ENCODE data around the gene ITGB7. TPM values are rescaled to one million over a fixed set of nuclear protein-coding genes. Genes with fewer than 3 reads are reported as not detected.
A peak's percentile ranks its signal among the peaks of the same experiment; 100 is the strongest.

Gene ITGB7
- total and polyA plus RNA-seq, 3 donors from 2014 or later: 0.24 to 3.7 (median 1.2) TPM

DNA sequence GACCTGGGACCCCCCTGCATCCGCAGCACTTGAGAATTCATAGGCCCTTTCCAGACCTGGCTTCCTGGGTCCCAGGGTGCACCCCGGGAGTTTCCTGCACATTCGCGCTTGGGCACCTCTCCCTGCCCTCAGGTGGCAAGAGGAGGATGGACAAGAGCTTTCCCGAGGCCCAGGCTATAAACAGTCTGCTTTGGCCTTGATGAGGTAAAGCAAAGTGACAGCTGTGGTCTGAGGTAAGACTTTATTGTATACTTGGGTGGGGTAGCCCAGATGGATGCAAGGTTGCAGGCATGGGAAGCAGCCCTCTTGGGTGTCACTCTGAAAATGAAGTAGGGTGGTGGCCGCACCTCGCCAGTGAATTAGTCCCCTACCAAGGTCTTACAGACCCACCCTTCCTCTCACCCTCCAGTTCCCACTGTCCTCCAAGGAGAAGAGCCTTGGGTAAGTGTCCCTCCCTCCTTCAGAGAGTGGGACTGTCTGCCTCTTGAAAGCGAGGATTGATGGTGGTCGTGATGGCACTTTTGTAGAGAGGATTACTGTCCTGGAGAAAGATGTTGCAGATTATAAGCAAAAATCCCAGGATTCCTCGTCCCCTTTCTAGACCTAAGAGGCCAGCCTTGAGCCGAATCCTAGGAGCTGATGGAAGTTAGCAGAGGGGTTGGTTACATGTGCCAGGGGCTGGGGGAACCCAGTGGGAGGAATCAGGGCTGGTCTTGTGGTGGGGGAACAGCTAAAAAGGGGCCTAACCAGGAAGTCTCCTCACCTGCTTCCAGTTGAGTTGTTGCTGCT, 15.8 kb downstream of the ITGB7 start:
- no peaks in the 10 kb centered on the region for H3K36me3 ChIP-seq (ENCODE audit: low read depth, missing control alignments)
- TF ChIP-seq, protein P1, sequence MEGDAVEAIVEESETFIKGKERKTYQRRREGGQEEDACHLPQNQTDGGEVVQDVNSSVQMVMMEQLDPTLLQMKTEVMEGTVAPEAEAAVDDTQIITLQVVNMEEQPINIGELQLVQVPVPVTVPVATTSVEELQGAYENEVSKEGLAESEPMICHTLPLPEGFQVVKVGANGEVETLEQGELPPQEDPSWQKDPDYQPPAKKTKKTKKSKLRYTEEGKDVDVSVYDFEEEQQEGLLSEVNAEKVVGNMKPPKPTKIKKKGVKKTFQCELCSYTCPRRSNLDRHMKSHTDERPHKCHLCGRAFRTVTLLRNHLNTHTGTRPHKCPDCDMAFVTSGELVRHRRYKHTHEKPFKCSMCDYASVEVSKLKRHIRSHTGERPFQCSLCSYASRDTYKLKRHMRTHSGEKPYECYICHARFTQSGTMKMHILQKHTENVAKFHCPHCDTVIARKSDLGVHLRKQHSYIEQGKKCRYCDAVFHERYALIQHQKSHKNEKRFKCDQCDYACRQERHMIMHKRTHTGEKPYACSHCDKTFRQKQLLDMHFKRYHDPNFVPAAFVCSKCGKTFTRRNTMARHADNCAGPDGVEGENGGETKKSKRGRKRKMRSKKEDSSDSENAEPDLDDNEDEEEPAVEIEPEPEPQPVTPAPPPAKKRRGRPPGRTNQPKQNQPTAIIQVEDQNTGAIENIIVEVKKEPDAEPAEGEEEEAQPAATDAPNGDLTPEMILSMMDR (IDR thresholded peaks at IDR 0.05): no peak
- no peak for TF ChIP-seq POLR2A (IDR thresholded peaks at IDR 0.05)
- WGBS, 2 donors: 87 to 90% methylated on average over 11 of the region's 11 CpGs

DNA sequence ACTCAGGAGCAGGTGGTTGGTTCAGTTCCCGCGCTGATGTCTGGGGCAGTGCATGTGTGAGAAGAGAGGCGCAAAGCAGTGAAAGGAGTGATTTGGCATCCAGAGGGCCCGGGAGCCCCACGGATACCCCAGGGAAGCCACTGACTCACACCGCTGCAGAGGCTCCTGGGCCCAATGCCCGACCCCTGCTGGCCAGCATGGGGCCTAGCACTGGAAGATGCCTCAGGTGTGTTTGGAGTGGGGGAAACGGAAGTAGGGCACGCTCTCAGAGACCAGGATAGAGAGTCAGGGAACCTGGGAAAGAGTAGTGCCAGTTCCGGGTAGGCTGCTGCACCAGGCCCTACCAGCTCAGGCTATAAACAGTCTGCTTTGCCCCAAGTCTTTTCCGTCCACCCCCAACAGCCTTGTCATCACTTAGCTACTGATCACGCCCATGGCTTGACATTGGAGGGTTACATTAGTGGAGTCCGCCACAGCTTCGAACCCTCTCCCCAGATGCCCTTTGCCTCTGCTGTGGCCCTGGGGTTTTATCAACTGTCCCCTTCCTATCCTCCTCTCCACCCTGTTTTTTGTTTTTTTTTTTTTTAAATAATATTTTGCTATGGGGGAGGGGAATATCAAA, 16.8 kb downstream of the ITGB7 start:
- WGBS, 2 donors: 59 to 79% methylated on average over 13 to 14 of the region's 14 CpGs
- no peak overlapping the region for H3K27ac ChIP-seq
- no peaks in the 10 kb centered on the region for H3K9me3 ChIP-seq
- H3K27me3 ChIP-seq: no peaks in the 10 kb centered on the region
- DNase-seq: peak; percentile 52
- no peak for TF ChIP-seq POLR2A (IDR thresholded peaks at IDR 0.05)
- TF ChIP-seq, protein P1 (IDR thresholded peaks at IDR 0.05): peak; percentile 49 to 64 (median 61)
- H3K4me1 ChIP-seq: peaks cover 12% of the 10 kb centered on the region
- no peaks in the 10 kb centered on the region for H3K36me3 ChIP-seq (ENCODE audit: low read depth, missing control alignments)
- intact Hi-C loops (cut with DNase I; ENCODE audit: low total_unique reads): no loop called here
- H3K4me3 ChIP-seq: no peak overlapping the region

More for the DNA sequence above, 15.8 kb downstream of the ITGB7 start:
- peaks cover 13% of the 10 kb centered on the region for H3K4me1 ChIP-seq
- no peaks in the 10 kb centered on the region for H3K27me3 ChIP-seq
- no peak overlapping the region for H3K4me3 ChIP-seq
- no peak overlapping the region for H3K27ac ChIP-seq
- no peak for DNase-seq
- intact Hi-C loops (cut with DNase I; ENCODE audit: low total_unique reads): no loop called here
- H3K9me3 ChIP-seq: no peaks in the 10 kb centered on the region

DNA sequence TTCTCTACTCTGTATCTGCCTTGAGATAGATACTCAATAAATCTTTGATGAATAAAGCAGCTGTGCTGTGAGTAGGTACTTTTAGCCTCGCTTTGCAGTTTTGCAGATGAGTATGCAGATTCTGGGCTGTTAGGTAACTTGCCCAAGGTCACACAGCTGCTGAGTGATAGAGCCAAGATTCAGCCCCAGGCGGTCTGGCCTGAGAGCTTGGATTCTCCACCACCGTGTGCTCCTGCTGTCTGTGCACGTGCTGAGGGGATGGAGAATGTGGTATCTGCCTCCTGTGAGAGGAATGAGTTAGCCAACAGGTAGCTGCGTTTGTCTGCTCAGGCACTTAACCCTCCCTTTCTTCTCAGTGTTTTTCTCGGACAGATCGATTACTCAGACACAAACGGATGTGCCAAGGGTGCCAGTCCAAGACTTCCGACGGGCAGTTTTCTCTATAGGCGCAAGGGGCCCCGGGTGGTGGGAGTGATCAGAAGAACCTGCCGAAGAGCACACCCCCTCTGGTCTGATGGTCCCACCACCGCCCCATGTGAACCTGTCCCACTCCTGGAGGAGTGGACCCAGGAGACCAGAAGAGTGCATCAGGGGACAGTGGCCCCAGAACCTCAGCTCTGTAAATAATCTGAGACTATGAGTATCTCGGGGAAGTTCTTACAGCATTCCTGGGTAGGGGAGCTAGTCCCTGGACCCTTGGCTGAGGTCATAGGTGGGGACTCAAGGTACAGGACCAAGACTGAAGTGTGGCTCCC, 19.7 kb downstream of the ITGB7 start:
- no peak for DNase-seq
- H3K4me1 ChIP-seq: peaks cover 16% of the 10 kb centered on the region
- no peak overlapping the region for H3K27ac ChIP-seq
- H3K36me3 ChIP-seq (ENCODE audit: low read depth, missing control alignments): no peaks in the 10 kb centered on the region
- intact Hi-C loops (cut with DNase I; ENCODE audit: low total_unique reads): no loop called here
- H3K27me3 ChIP-seq: no peaks in the 10 kb centered on the region
- no peak overlapping the region for H3K4me3 ChIP-seq
- 70 to 79% methylated on average over 11 to 15 of the region's 15 CpGs for WGBS, 2 donors
- TF ChIP-seq, protein P1 (IDR thresholded peaks at IDR 0.05): no peak
- TF ChIP-seq POLR2A (IDR thresholded peaks at IDR 0.05): no peak
- no peaks in the 10 kb centered on the region for H3K9me3 ChIP-seq

DNA sequence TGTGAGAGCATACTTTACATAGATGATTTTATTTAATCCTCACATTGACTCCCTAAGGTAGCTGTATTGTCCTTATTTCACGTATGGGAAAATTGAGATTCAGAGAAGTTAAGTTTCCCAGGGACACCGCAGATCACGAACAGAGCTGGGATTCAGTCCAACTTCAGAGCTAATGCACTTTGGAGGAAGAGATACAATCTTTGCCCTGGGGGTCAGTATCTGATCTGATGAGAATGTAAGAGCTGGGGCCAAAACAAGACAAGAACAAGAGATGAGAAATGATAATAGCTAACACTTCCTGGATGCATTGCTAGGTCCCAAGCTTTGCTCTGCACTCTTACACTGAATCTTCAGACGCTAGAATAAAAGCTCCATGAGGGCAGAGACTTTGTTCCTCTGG, 20.3 kb downstream of the ITGB7 start:
- intact Hi-C loops (cut with DNase I; ENCODE audit: low total_unique reads): no loop called here
- peaks cover 21% of the 10 kb centered on the region for H3K4me1 ChIP-seq
- WGBS, 2 donors: 84 to 93% methylated on average over 4 of the region's 4 CpGs
- H3K27me3 ChIP-seq: no peaks in the 10 kb centered on the region
- H3K9me3 ChIP-seq: no peaks in the 10 kb centered on the region
- TF ChIP-seq, protein P1 (IDR thresholded peaks at IDR 0.05): no peak
- TF ChIP-seq POLR2A (IDR thresholded peaks at IDR 0.05): no peak
- no peak overlapping the region for H3K4me3 ChIP-seq
- H3K27ac ChIP-seq: no peak overlapping the region
- no peak for DNase-seq
- peaks cover 3% of the 10 kb centered on the region for H3K36me3 ChIP-seq (ENCODE audit: low read depth, missing control alignments)
